Parathyroid adenoma (tissue), 2 donors: ENCODE results near the gene JDP2.

Experiments used
- H2AFZ ChIP-seq: fragments of 300-600 bp; sonication (generic); one replicate; pipeline ENCODE4 v1.7.0; 2017; ENCODE audit warnings: antibody characterized with exemption, mild to moderate bottlenecking
- H3K27ac ChIP-seq: fragments of 300-600 bp; sonication (generic); one replicate; pipeline ENCODE4 v1.7.0; 2017
- H3K27me3 ChIP-seq: fragments of 300-600 bp; sonication (generic); one replicate; pipeline ENCODE4 v1.7.0; 2017; ENCODE audit warnings: low read length; ENCODE audit not compliant: control insufficient read depth, insufficient read depth
- H3K36me3 ChIP-seq: fragments of 300-600 bp; sonication (generic); one replicate; pipeline ENCODE4 v1.7.0; 2017; ENCODE audit warnings: low read length; ENCODE audit not compliant: control insufficient read depth, insufficient read depth
- H3K4me1 ChIP-seq: fragments of 300-600 bp; sonication (generic); one replicate; pipeline ENCODE4 v1.7.0; 2017; ENCODE audit warnings: control low read depth
- H3K4me2 ChIP-seq: fragments of 300-600 bp; sonication (generic); one replicate; pipeline ENCODE4 v1.7.0; 2017; ENCODE audit warnings: low read length
- H3K4me3 ChIP-seq: fragments of 300-600 bp; sonication (generic); one replicate; pipeline ENCODE4 v1.7.0; 2017; ENCODE audit warnings: low read depth, low read length
- H3K79me2 ChIP-seq: fragments of 300-600 bp; sonication (generic); one replicate; pipeline ENCODE4 v1.7.0; 2017; ENCODE audit warnings: control low read depth
- H3K9ac ChIP-seq: fragments of 300-600 bp; sonication (generic); one replicate; pipeline ENCODE4 v1.7.0; 2017; ENCODE audit warnings: mild to moderate bottlenecking
- H3K9me3 ChIP-seq: fragments of 300-600 bp; sonication (generic); one replicate; pipeline ENCODE4 v1.7.0; 2017; ENCODE audit warnings: low read length; ENCODE audit not compliant: control insufficient read depth
- TF ChIP-seq, protein P1 (sequence below): fragments of 300-600 bp; sonication (generic); IDR thresholded peaks from one replicate; pipeline ENCODE4 v1.7.0; 2017; ENCODE audit warnings: antibody characterized with exemption, mild to moderate bottlenecking
- donor health status: primary hyperparathyroidism.

The JDP2 gene

DNA sequence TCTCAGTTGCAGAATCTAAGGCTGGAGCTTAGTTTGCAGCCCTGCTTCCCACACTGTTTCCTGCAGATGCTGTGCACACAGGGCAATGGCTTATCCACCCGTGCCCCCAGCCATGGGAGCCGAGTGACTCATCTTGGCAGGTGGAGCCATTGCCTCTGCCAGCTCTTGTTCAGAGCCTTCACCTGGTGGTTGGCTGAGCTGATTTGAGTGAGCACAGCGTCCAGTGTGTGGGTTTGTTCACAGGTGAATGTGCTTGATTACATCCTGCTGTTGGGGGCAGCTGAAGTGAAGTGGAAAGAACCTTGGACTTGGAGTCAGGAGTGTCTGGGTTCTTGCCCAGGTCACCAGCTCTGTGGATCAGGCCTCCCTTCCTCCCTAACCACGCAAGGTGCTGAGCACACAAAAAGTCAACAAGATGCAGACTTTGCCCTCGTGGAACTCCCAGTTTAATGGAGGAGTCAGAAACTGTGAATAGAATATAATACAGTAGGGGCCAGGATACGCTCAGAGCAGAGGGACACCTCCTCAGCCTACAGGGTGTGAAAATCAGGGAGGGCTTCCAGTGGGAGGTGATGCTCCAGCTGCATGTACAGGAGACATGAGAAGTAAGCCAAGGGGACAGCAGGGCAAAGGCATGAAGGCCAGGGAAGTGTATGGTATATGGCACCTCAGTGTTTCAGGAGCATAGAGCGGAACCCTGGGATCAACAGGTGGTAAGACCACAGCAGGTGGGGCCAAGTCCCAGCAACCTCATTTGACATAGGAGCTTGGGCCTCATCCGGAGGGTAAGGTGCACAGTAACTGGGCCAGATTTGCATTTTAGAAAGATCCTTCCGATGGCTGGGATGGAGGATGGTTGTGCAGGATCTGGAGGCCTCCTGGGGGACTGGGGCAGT, 22.8 kb downstream of the JDP2 start:
- no peak overlapping the region for H2AFZ ChIP-seq
- peaks cover 52% of the 10 kb centered on the region for H3K4me1 ChIP-seq
- peaks cover 51% of the 10 kb centered on the region for H3K79me2 ChIP-seq
- H3K9me3 ChIP-seq, result no peaks in the 10 kb centered on the region
- no peaks in the 10 kb centered on the region for H3K36me3 ChIP-seq
- TF ChIP-seq, protein P1, sequence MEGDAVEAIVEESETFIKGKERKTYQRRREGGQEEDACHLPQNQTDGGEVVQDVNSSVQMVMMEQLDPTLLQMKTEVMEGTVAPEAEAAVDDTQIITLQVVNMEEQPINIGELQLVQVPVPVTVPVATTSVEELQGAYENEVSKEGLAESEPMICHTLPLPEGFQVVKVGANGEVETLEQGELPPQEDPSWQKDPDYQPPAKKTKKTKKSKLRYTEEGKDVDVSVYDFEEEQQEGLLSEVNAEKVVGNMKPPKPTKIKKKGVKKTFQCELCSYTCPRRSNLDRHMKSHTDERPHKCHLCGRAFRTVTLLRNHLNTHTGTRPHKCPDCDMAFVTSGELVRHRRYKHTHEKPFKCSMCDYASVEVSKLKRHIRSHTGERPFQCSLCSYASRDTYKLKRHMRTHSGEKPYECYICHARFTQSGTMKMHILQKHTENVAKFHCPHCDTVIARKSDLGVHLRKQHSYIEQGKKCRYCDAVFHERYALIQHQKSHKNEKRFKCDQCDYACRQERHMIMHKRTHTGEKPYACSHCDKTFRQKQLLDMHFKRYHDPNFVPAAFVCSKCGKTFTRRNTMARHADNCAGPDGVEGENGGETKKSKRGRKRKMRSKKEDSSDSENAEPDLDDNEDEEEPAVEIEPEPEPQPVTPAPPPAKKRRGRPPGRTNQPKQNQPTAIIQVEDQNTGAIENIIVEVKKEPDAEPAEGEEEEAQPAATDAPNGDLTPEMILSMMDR, result peak; percentile 13
- peak overlapping the region; percentile 55 for H3K27ac ChIP-seq
- no peaks in the 10 kb centered on the region for H3K27me3 ChIP-seq
- no peak overlapping the region for H3K9ac ChIP-seq
- H3K4me3 ChIP-seq, result no peak overlapping the region
- peak overlapping the region; percentile 16 for H3K4me2 ChIP-seq

DNA sequence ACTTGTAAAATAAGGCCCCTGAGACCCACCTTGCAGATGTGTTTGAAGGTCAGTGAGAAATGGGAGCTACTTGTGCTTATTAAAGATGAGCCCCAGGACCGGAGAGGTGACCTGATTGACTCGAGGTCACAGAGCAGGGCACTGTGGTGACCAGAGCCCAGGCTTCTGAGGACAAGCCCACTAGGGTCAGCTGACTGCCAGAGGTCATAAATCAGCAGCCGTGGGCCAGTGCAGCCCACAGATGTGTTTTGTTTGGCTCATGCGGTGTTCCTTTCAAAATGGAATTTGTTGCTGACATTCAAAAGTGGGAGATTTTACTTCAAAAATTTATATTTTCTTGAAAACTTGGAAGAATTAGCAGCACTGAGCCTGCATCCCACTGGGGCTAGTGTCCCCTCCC, 24.5 kb downstream of the JDP2 start:
- Histone ChIP-seq H3K4me2 (no peak overlapping the region), H3K27ac (no peak overlapping the region), H3K36me3 (no peaks in the 10 kb centered on the region), H3K4me1 (peaks cover 66% of the 10 kb centered on the region), H3K9ac (no peak overlapping the region), H3K9me3 (no peaks in the 10 kb centered on the region), H3K27me3 (no peaks in the 10 kb centered on the region), H3K4me3 (no peak overlapping the region), H3K79me2 (peaks cover 57% of the 10 kb centered on the region), H2AFZ (no peak overlapping the region)
- TF ChIP-seq, protein P1, result no peak

DNA sequence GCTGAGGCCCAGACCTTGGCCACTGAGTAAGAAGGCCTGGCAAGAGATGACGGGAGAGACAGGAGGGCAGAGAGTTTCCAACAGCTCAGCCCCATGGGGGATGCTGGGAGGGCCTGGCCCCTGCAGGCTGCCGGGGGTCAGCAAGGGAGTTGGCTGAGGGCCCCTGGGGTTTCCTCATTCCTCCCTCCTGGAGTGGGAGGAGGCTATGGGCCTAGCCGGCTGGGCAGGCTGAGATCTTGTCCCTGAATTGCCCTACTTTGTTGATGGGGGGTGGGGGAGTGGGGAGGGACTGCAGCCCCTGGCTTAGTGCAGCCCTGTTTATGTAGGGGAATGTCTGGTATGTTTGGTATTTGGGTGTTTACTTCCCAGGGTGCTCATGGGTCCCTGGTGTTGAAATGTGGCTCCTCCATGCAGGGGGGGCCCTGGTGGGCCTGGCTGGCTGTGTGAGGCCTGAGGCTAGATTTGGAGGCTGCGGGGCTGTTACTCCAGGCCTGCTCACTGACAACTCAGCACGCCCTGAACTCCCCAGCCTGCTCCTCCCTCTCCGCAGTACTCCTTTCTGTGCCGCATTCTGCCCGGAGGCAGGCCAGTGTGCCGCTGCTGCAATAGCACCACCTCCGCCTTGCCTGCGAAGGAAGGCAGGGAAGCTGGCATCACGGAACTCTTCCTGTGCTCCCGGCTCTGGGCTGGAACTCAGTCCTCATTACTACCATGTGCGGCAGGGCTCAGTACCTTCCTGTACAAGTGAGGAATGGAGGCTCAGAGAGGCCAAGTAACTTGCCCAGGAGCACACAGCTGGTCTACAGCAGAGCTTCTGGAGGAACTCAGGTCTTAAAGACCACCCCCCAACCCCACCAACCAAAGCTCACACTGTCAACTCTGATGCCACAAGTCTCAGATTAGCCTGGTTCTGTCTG, 25.3 kb downstream of the JDP2 start:
- Histone ChIP-seq H3K4me2 (no peak overlapping the region), H3K79me2 (peaks cover 56% of the 10 kb centered on the region), H3K9ac (no peak overlapping the region), H3K4me1 (peaks cover 70% of the 10 kb centered on the region), H3K4me3 (no peak overlapping the region), H3K9me3 (no peaks in the 10 kb centered on the region), H3K27ac (no peak overlapping the region), H3K36me3 (no peaks in the 10 kb centered on the region), H2AFZ (no peak overlapping the region), H3K27me3 (no peaks in the 10 kb centered on the region)
- TF ChIP-seq, protein P1, result no peak

DNA sequence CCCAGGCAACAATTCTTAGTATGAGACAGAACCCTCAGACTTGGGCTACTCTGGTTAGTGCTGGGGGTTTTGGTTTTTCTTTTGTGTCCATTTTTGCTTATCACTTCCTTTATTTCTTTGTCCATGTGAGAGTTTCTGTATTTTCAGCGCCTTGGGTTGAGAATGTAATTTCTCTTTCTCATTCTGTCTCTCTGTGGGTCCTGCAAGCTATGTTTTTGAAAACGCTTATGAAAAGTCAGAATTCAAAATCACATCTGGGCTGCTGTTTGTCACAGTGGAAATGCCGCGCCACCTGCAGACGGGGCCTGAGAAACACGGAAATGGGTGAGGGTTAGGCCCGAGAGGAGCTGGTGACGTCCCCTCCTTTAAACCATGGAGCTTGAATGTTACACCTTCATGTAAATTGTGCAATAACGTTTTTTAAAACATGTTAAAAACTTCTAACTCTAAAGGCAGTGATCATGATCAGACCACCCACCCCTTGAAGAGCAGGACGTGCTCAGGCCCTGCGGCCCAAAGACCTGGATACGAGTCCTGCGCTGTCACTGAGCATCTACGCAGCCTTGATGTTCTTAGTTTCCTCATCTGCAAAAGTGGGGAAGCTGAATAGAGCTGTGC, 26.1 kb downstream of the JDP2 start:
- Histone ChIP-seq H3K79me2 (peaks cover 59% of the 10 kb centered on the region), H3K27ac (no peak overlapping the region), H3K9me3 (no peaks in the 10 kb centered on the region), H3K4me3 (no peak overlapping the region), H3K27me3 (no peaks in the 10 kb centered on the region), H3K36me3 (no peaks in the 10 kb centered on the region), H3K4me1 (peaks cover 69% of the 10 kb centered on the region), H2AFZ (no peak overlapping the region), H3K4me2 (no peak overlapping the region), H3K9ac (no peak overlapping the region)
- TF ChIP-seq, protein P1, result no peak
